Natural killer cell (primary cell): ENCODE measurements around the gene FXYD3. TPM values are rescaled to one million over a fixed set of nuclear protein-coding genes. Genes with fewer than 3 reads are reported as not detected.

Experiments used
- ATAC-seq, 3 donors: fragments of 150-1000 bp in 2 of 3; fragments of 200-7000 bp in 1 of 3; cut with Tn5 transposase; 1 replicate in 1 of 3; 2 replicates in 2 of 3; pipeline ENCODE4 v1.10.0; 2021; ENCODE audit warnings: mild to moderate bottlenecking in 2 of 3, moderate library complexity in 2 of 3
- DNase-seq, 2 donors: peaks; one replicate each; pipeline versions ENCODE4 v3.0.0 to v3.0.0-alpha.2; 2013 to 2021; ENCODE audit warnings: mixed read lengths in 1 of 2
- H3K27ac ChIP-seq: one replicate; pipeline ENCODE4 v1.5.1; 2013; ENCODE audit warnings: mild to moderate bottlenecking, low read length
- H3K27me3 ChIP-seq: one replicate; pipeline ENCODE4 v1.6.1; 2013; ENCODE audit warnings: low read length; ENCODE audit not compliant: control insufficient read depth, insufficient read depth
- H3K36me3 ChIP-seq: one replicate; pipeline ENCODE4 v1.6.1; 2013; ENCODE audit warnings: low read length; ENCODE audit not compliant: control insufficient read depth, insufficient read depth
- H3K4me1 ChIP-seq: one replicate; pipeline ENCODE4 v1.6.1; 2013; ENCODE audit warnings: low read length; ENCODE audit not compliant: control insufficient read depth, insufficient read depth
- H3K4me3 ChIP-seq: one replicate; pipeline ENCODE4 v1.5.1; 2013; ENCODE audit warnings: low read length
- H3K9me3 ChIP-seq: one replicate; pipeline ENCODE4 v1.6.1; 2013; ENCODE audit warnings: low read length; ENCODE audit not compliant: control insufficient read depth, insufficient read depth
- H3K27ac Mint-ChIP-seq, 2 donors: one replicate each; pipeline ENCODE4 v1.8.0; 2022; ENCODE audit warnings: mild to moderate bottlenecking in 2 of 2, mixed read lengths in 2 of 2, moderate library complexity in 1 of 2
- H3K27me3 Mint-ChIP-seq, 2 donors: one replicate each; pipeline ENCODE4 v1.8.0; 2022; ENCODE audit warnings: low read depth in 2 of 2, mixed read lengths in 2 of 2
- H3K36me3 Mint-ChIP-seq: one replicate; pipeline ENCODE4 v1.8.0; 2022; ENCODE audit warnings: mixed read lengths
- H3K4me1 Mint-ChIP-seq, 2 donors: one replicate each; pipeline ENCODE4 v1.8.0; 2022; ENCODE audit warnings: mixed read lengths in 2 of 2
- H3K4me3 Mint-ChIP-seq: one replicate; pipeline ENCODE4 v1.8.0; 2022; ENCODE audit warnings: mild to moderate bottlenecking, moderate library complexity, mixed read lengths
- H3K9me3 Mint-ChIP-seq, 2 donors: one replicate each; pipeline ENCODE4 v1.8.0; 2022; ENCODE audit warnings: mixed read lengths in 2 of 2
- CTCF ChIP-seq: fragments of 200-600 bp; IDR thresholded peaks from one replicate; pipeline ENCODE4 v1.8.0; 2022; ENCODE audit warnings: antibody characterized with exemption
- WGBS: methylation state at CpG from one replicate; pipeline ENCODE4 v1.1.7; 2013; ENCODE audit warnings: missing lambda C conversion rate; ENCODE audit not compliant: insufficient coverage; 5-methylcytosine and 5-hydroxymethylcytosine counted together
- intact Hi-C: fragments of 100-400 bp; cut with micrococcal nuclease; formaldehyde crosslinking; loops from one replicate; pipeline ENCODE4 v1.14.2; 2022
- total RNA-seq, 4 donors: library from RNA; stranded (reverse); fragments of 120-200 nt in 1 of 4; gene quantifications; one replicate each; pipeline versions ENCODE4 v1.2.3 to v1.2.4, GENCODE V29; 2013 to 2022

Gene FXYD3
- total RNA-seq, 3 donors from 2014 or later (not counting 1 experiment from before 2014, with no cell fraction given): not detected

DNA sequence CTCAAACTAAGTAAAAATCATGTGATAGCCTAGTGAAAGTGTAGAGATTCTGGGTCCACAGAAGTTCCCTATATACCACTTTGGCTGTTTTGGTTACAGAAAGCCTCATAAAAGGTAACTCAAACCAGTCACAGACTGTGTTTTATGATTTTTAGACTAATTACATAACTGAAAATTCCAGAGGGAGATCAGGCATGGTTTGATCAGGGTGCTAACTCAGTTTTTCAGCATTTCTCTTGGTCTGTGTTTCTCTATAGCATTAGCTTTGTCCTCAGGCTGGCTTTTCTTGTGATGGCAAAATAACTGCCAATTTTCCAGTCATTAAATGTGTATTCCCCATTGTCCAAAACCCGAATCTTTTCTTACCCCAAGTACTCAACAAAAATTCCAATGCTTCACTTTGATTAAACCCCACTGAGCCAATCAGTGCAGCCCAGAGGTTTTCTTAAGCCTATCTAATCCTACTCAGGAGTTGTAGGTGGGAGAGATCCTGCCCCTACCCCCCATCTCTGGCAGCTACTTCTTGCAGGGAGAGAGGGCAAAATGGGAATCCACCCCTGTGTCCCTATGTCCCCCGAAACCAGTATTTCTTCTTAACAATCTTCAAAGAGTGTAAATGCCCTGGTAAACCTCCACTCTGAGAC is 8.6 kb upstream of the FXYD3 start:
- no peaks in the 10 kb centered on the region for H3K36me3 ChIP-seq
- Mint-ChIP-seq H3K4me3 (no peak overlapping the region), H3K27me3 (peaks cover 0 to 6% of the 10 kb centered on the region in 2 donors), H3K9me3 (no peaks in the 10 kb centered on the region), H3K4me1 (no peaks in the 10 kb centered on the region), H3K27ac (no peak overlapping the region), H3K36me3 (no peaks in the 10 kb centered on the region)
- no peak overlapping the region for H3K27ac ChIP-seq
- H3K27me3 ChIP-seq: no peaks in the 10 kb centered on the region
- 100% methylated on average over 1 of the region's 2 CpGs for WGBS
- TF ChIP-seq CTCF: no peak
- H3K4me1 ChIP-seq: no peaks in the 10 kb centered on the region
- peaks cover 5% of the 10 kb centered on the region for H3K9me3 ChIP-seq
- ATAC-seq (no peak), DNase-seq (no peak)
- intact Hi-C loops: no loop called here
- no peak overlapping the region for H3K4me3 ChIP-seq

- DNase-seq: no peak
- no peak overlapping the region for H3K27ac Mint-ChIP-seq
- WGBS: 24% methylated on average over 5 of the region's 5 CpGs
Measured at GRCh38 chr19:35107545-35107944, 8.1 kb upstream of the FXYD3 start.

DNA sequence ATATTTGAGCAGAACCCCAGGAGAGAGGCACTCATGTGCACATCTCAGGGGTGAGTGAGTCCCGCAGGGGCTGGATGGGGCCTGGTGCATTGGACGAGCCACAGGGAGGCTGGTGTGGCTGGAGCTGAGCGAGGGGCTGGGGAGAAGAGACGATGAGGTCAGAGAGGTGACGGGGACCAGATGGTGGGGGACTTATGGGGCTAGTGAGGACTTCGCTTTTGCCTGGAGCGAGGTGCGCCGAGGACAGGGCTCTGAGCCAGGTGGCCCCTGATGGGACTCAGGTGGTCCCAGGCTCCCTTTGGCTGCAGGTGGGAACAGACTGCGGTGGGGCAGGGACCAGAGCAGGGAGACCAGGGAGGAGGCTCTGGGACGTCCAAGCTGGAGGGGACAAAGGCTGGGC is 6.9 kb upstream of the FXYD3 start:
- no peak for ATAC-seq
- Mint-ChIP-seq H3K36me3 (no peaks in the 10 kb centered on the region), H3K4me3 (no peak overlapping the region), H3K9me3 (no peaks in the 10 kb centered on the region), H3K4me1 (no peaks in the 10 kb centered on the region), H3K27ac (no peak overlapping the region), H3K27me3 (peaks cover 0 to 6% of the 10 kb centered on the region in 2 donors)
- TF ChIP-seq CTCF: no peak
- no peak overlapping the region for H3K27ac ChIP-seq
- intact Hi-C loops: no loop called here
- H3K4me3 ChIP-seq: no peak overlapping the region
- no peaks in the 10 kb centered on the region for H3K36me3 ChIP-seq
- peaks cover 5% of the 10 kb centered on the region for H3K9me3 ChIP-seq
- H3K4me1 ChIP-seq: no peaks in the 10 kb centered on the region
- H3K27me3 ChIP-seq: no peaks in the 10 kb centered on the region
- no peak for DNase-seq
- WGBS: 71% methylated on average over 11 of the region's 11 CpGs

More at GRCh38 chr19:35107545-35107944, 8.1 kb upstream of the FXYD3 start:
- Histone ChIP-seq H3K27ac (no peak overlapping the region), H3K4me3 (no peak overlapping the region), H3K9me3 (peaks cover 5% of the 10 kb centered on the region), H3K27me3 (no peaks in the 10 kb centered on the region), H3K36me3 (no peaks in the 10 kb centered on the region), H3K4me1 (no peaks in the 10 kb centered on the region)
- peaks cover 0 to 6% of the 10 kb centered on the region in 2 donors for H3K27me3 Mint-ChIP-seq
- H3K4me3 Mint-ChIP-seq: no peak overlapping the region
- no peak for TF ChIP-seq CTCF
- H3K9me3 Mint-ChIP-seq: no peaks in the 10 kb centered on the region
- intact Hi-C loops: no loop called here
- H3K4me1 Mint-ChIP-seq: no peaks in the 10 kb centered on the region
- ATAC-seq: no peak
- no peaks in the 10 kb centered on the region for H3K36me3 Mint-ChIP-seq
